ENCODE measurements around the gene TOMM70.

GRCh38 chr3:100333051-100333450 is 67.8 kb downstream of the TOMM70 start:
- TF ChIP-seq SPI1 (IDR thresholded peaks at IDR 0.05; ENCODE audit: low read depth, low read length) (no peak), POLR2AphosphoS5 (IDR thresholded peaks at IDR 0.05; ENCODE audit: low read depth, low read length) (no peak)

Data from GM12891 (cell line).